PC-9 (cell line): ENCODE data around the gene HILPDA. TPM values are rescaled to one million over a fixed set of nuclear protein-coding genes. Genes with fewer than 3 reads are reported as not detected.

Experiments
- BruUV-seq: library from RNA; stranded (reverse); fragments of 400-500 nt; replicated peaks from 2 replicates; lab custom pipeline; 2021; lab: Mats Ljungman, UMichigan
- CTCF ChIA-PET: fragments of 300-600 bp; sonication (Branson Sonifier 250); formaldehyde crosslinking; loops from one replicate; lab custom pipeline; 2022; ENCODE audit warnings: antibody characterized with exemption; lab: Charles Lee
- POLR2A ChIA-PET: fragments of 300-600 bp; sonication (Branson Sonifier 250); formaldehyde crosslinking; loops from one replicate; lab custom pipeline; 2022; ENCODE audit warnings: antibody characterized with exemption; ENCODE audit not compliant: unreplicated experiment; lab: Charles Lee
- DNase-seq, 2 experiments: peaks; one replicate each; pipeline versions ENCODE4 v3.0.0 to v3.0.0-alpha.2; 2015 to 2022; ENCODE audit warnings: mixed read lengths in 1 of 2
- H2AFZ ChIP-seq: fragments of 200-600 bp; sonication (generic); 2 replicates; pipeline ENCODE4 v1.8.1; 2017; ENCODE audit warnings: antibody characterized with exemption
- H3F3A ChIP-seq: fragments of 200-600 bp; sonication (generic); 2 replicates; pipeline ENCODE4 v1.8.1; 2017; ENCODE audit warnings: antibody characterized with exemption, mild to moderate bottlenecking, low read depth; ENCODE audit not compliant: insufficient read depth
- H3K27ac ChIP-seq: fragments of 200-600 bp; sonication (generic); 2 replicates; pipeline ENCODE4 v1.6.1; 2016; ENCODE audit warnings: mixed run types
- H3K27me3 ChIP-seq: fragments of 200-600 bp; sonication (generic); 2 replicates; pipeline ENCODE4 v1.6.1; 2016; ENCODE audit warnings: low read depth, mixed run types; ENCODE audit not compliant: insufficient read depth
- H3K36me3 ChIP-seq: fragments of 200-600 bp; sonication (generic); 2 replicates; pipeline ENCODE4 v1.6.1; 2016; ENCODE audit warnings: low read depth, mixed run types
- H3K4me1 ChIP-seq: fragments of 200-600 bp; sonication (generic); replicated peaks from 2 replicates; pipeline ENCODE4 v1.6.1; 2016; ENCODE audit warnings: mixed run types; ENCODE audit not compliant: insufficient read depth
- H3K4me2 ChIP-seq: fragments of 200-600 bp; sonication (generic); 2 replicates; pipeline ENCODE4 v1.6.1; 2017; ENCODE audit warnings: mixed run types
- H3K4me3 ChIP-seq: fragments of 200-600 bp; sonication (generic); 2 replicates; pipeline ENCODE4 v1.6.1; 2016; ENCODE audit warnings: mixed run types
- H3K79me2 ChIP-seq: fragments of 200-600 bp; sonication (generic); 2 replicates; pipeline ENCODE4 v1.6.1; 2017; ENCODE audit warnings: low read depth, mixed run types
- H3K9me2 ChIP-seq: fragments of 200-600 bp; sonication (generic); 2 replicates; pipeline ENCODE4 v1.8.1; 2017; ENCODE audit warnings: mild to moderate bottlenecking; ENCODE audit not compliant: insufficient read depth
- H3K9me3 ChIP-seq: fragments of 200-600 bp; sonication (generic); 2 replicates; pipeline ENCODE4 v1.8.1; 2016; ENCODE audit warnings: low read depth; ENCODE audit not compliant: insufficient read depth
- H4K20me1 ChIP-seq: fragments of 200-600 bp; sonication (generic); 2 replicates; pipeline ENCODE4 v1.8.1; 2017; ENCODE audit not compliant: insufficient read depth
- EZH2 ChIP-seq: fragments of 200-600 bp; sonication (generic); IDR thresholded peaks from 2 replicates; pipeline ENCODE4 v1.8.0; 2017; ENCODE audit warnings: antibody characterized with exemption, low read depth
- intact Hi-C: fragments of 100-400 bp; cut with micrococcal nuclease; formaldehyde crosslinking; loops from one replicate; pipeline ENCODE4 v1.10.0; 2022; ENCODE audit not compliant: unreplicated experiment
- total RNA-seq: library from RNA; stranded (reverse); gene quantifications from 2 replicates; pipeline ENCODE4 v1.2.3, GENCODE V29; 2021
- TF ChIP-seq, protein P1 (sequence below): fragments of 200-600 bp; sonication (generic); conservative IDR thresholded peaks from 2 replicates; pipeline ENCODE4 v1.6.1; 2017; ENCODE audit warnings: mixed run types, antibody characterized with exemption, mild to moderate bottlenecking, moderate library complexity

The HILPDA gene
- total RNA-seq, 1 experiment from 2014 or later, result 22.8 TPM

DNA sequence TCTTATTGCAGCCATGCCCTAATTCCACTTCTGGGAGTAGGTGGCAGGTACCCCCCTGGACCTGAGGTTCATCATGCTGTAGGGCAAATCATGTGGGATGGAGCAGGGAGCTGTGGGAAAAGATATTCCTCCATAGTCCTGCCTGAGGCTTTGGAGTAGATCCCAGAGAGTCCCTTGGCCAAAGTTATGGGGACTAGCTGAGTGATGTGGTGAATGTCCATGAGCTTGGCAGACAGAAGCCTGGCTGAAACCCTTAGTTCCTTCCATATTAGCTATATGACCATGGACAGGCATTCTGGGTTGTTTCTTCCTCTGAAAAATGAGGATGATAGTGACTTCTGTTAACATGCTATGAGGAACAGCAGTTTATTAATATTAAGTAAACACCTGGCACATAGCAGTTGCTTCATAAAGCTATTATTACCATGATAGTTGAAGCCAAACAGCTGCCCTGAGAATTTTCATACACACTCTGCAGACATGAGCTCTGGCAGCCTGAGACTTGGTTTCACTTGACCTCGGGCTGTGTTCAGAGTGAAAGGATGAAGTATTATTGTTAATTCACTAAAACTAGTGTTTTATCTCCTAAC lies 30.9 kb upstream of the HILPDA start:
- Histone ChIP-seq H3K4me2 (no peak overlapping the region), H3F3A (peaks cover 22% of the 10 kb centered on the region; the same call in 1 of the 2 replicates), H3K27ac (no peak overlapping the region), H3K27me3 (no peaks in the 10 kb centered on the region), H3K9me2 (no peaks in the 10 kb centered on the region), H3K4me1 (peaks cover 19% of the 10 kb centered on the region), H3K4me3 (no peak overlapping the region), H3K9me3 (no peaks in the 10 kb centered on the region), H3K36me3 (no peaks in the 10 kb centered on the region), H3K79me2 (no peaks in the 10 kb centered on the region), H4K20me1 (no peaks in the 10 kb centered on the region), H2AFZ (no peak overlapping the region)
- CTCF ChIA-PET, result interaction anchor here (0.6 to 7.3 kb wide), 11 partner anchors 8 to 1259 kb away, joined by 3 to 73 read pairs (median 4); no protein-coding TSS in a partner anchor
- intact Hi-C loops, result loop anchor here (1.0 to 5.0 kb wide), 3 partner anchors 26 to 788 kb away; no protein-coding TSS in a partner anchor
- POLR2A ChIA-PET, result no interaction called here
- no TSS peak for BruUV-seq
- no peak for TF ChIP-seq EZH2
- TF ChIP-seq, protein P1, sequence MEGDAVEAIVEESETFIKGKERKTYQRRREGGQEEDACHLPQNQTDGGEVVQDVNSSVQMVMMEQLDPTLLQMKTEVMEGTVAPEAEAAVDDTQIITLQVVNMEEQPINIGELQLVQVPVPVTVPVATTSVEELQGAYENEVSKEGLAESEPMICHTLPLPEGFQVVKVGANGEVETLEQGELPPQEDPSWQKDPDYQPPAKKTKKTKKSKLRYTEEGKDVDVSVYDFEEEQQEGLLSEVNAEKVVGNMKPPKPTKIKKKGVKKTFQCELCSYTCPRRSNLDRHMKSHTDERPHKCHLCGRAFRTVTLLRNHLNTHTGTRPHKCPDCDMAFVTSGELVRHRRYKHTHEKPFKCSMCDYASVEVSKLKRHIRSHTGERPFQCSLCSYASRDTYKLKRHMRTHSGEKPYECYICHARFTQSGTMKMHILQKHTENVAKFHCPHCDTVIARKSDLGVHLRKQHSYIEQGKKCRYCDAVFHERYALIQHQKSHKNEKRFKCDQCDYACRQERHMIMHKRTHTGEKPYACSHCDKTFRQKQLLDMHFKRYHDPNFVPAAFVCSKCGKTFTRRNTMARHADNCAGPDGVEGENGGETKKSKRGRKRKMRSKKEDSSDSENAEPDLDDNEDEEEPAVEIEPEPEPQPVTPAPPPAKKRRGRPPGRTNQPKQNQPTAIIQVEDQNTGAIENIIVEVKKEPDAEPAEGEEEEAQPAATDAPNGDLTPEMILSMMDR, result no peak
- DNase-seq, result no peak

- Histone ChIP-seq H3K9me2 (no peaks in the 10 kb centered on the region), H3F3A (peaks cover 22% of the 10 kb centered on the region; the same call in 1 of the 2 replicates), H4K20me1 (no peaks in the 10 kb centered on the region), H3K9me3 (no peaks in the 10 kb centered on the region), H3K36me3 (no peaks in the 10 kb centered on the region), H3K4me2 (no peak overlapping the region), H3K27ac (no peak overlapping the region), H3K4me3 (no peak overlapping the region), H3K27me3 (no peaks in the 10 kb centered on the region), H3K4me1 (peaks cover 30% of the 10 kb centered on the region), H3K79me2 (no peaks in the 10 kb centered on the region), H2AFZ (no peak overlapping the region)
- ChIA-PET POLR2A (no interaction called here), CTCF (interaction anchor here (0.5 to 7.3 kb wide), 11 partner anchors 9 to 133 kb away, joined by 3 to 73 read pairs (median 4); no protein-coding TSS in a partner anchor)
- TF ChIP-seq EZH2, result no peak
- TF ChIP-seq, protein P1, result peak; percentile 95
- no TSS peak for BruUV-seq
- DNase-seq, result peak in 1 of 2 experiments; percentile 80
- intact Hi-C loops, result loop anchor here (1.0 to 5.0 kb wide), 4 partner anchors 28 to 786 kb away; no protein-coding TSS in a partner anchor
Measured at GRCh38 chr7:128425850-128426249, 29.8 kb upstream of the HILPDA start.

DNA sequence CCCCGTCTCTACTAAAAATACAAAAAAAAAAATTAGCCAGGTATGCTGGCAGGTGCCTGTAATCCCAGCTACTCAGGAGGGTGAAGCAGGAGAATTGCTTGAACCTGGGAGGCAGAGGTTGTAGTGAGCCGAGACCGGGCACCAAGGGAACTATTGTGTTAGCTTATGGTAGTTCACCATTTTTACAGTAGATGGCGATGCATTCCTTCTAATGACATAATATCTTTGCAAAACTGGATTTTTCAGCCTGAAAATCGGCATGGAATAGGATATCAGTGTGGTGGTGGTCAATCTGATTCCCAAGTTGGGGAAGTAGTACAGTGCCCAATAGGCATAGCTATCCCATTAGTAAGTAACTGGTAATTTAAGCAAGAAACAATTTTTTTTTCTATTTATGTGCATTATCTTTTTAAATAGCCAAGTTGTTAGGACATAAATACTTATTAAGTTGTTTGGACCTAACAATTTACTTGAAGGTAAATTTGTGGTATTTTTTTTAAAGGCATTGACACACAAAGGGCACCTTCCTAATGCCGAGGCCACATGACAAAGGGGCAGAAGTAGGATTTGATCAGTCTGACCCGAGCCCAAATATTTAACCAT lies 28.3 kb upstream of the HILPDA start:
- CTCF ChIA-PET, result interaction anchor here (0.5 to 7.3 kb wide), 20 partner anchors 11 to 996 kb away, joined by 3 to 73 read pairs (median 3); partner anchors contain the start of genes ATP6V1F and RBM28
- Histone ChIP-seq H3F3A (peaks cover 31% of the 10 kb centered on the region; the same call in 1 of the 2 replicates), H3K27me3 (no peaks in the 10 kb centered on the region), H3K27ac (no peak overlapping the region), H3K4me1 (peaks cover 45% of the 10 kb centered on the region), H4K20me1 (no peaks in the 10 kb centered on the region), H3K9me2 (no peaks in the 10 kb centered on the region), H3K9me3 (no peaks in the 10 kb centered on the region), H3K4me3 (no peak overlapping the region), H2AFZ (no peak overlapping the region), H3K4me2 (no peak overlapping the region), H3K36me3 (no peaks in the 10 kb centered on the region), H3K79me2 (no peaks in the 10 kb centered on the region)
- TF ChIP-seq EZH2, result no peak
- TF ChIP-seq, protein P1, result peak; percentile 91
- DNase-seq, result peak in 1 of 2 experiments; percentile 45
- POLR2A ChIA-PET, result no interaction called here
- intact Hi-C loops, result loop anchor here (1.0 to 5.0 kb wide), 3 partner anchors 34 to 785 kb away; no protein-coding TSS in a partner anchor
- no TSS peak for BruUV-seq
